GM18507 (cell line): Measurements from ENCODE around the gene GNG4.
A peak's percentile ranks its signal among the peaks of the same experiment; 100 is the strongest.
"Not testable (repeated sequence)": the region's sequence is repeated elsewhere in the genome, so short reads cannot be mapped to it uniquely, and the experiment has no call there.

Experiments used
- DNase-seq: peaks from one replicate; pipeline ENCODE4 v3.0.0; 2011; ENCODE audit warnings: low read depth; ENCODE audit not compliant: insufficient read length; ENCODE audit errors: extremely low spot score
- FAIRE-seq: peaks from 2 replicates; lab custom pipeline; 2011; peaks lifted over from hg19 to GRCh38; lab: Jason Lieb, UNC

GNG4 gene

GRCh38 chr1:235651170-235651806, 1.7 kb upstream of the GNG4 start:
- FAIRE-seq (no peak), DNase-seq (no peak)

- FAIRE-seq, result peak; percentile 9
These were observed 971 bp upstream of the GNG4 start for GRCh38 chr1:235650341-235651169.

GRCh38 chr1:235648954-235649367, 623 bp downstream of the GNG4 start:
- FAIRE-seq (no peak), DNase-seq (no peak)

More at GRCh38 chr1:235650341-235651169, 971 bp upstream of the GNG4 start:
- DNase-seq, result no peak

GRCh38 chr1:235648407-235648907, 1.1 kb downstream of the GNG4 start:
- FAIRE-seq (no peak), DNase-seq (no peak)

- FAIRE-seq, DNase-seq: not testable (repeated sequence)
These were observed 2.0 kb downstream of the GNG4 start for GRCh38 chr1:235647537-235647936.

GRCh38 chr1:235646463-235646862, 3.1 kb downstream of the GNG4 start:
- no peak for FAIRE-seq

GRCh38 chr1:235644693-235645305, 4.8 kb downstream of the GNG4 start:
- no peak for FAIRE-seq

More at GRCh38 chr1:235646463-235646862, 3.1 kb downstream of the GNG4 start:
- no peak for DNase-seq

GRCh38 chr1:235643837-235644692, 5.5 kb downstream of the GNG4 start:
- no peak for FAIRE-seq

More at GRCh38 chr1:235644693-235645305, 4.8 kb downstream of the GNG4 start:
- DNase-seq, result no peak

GRCh38 chr1:235642943-235643371, 6.6 kb downstream of the GNG4 start:
- DNase-seq (no peak), FAIRE-seq (no peak)

More at GRCh38 chr1:235643837-235644692, 5.5 kb downstream of the GNG4 start:
- no peak for DNase-seq

- DNase-seq, result peak; percentile 36
- FAIRE-seq, result peak; percentile 57
These were observed 7.3 kb downstream of the GNG4 start for GRCh38 chr1:235642011-235642942.

- FAIRE-seq (no peak), DNase-seq (no peak)
These were observed 9.0 kb downstream of the GNG4 start for GRCh38 chr1:235640580-235640979.

- FAIRE-seq (no peak), DNase-seq (no peak)
These were observed 10.1 kb downstream of the GNG4 start for GRCh38 chr1:235639226-235640205.

- DNase-seq, FAIRE-seq: not testable (repeated sequence)
These were observed 11.0 kb downstream of the GNG4 start for GRCh38 chr1:235638612-235639011.

GRCh38 chr1:235637756-235638534, 11.6 kb downstream of the GNG4 start:
- no peak for FAIRE-seq
- no peak for DNase-seq

GRCh38 chr1:235635938-235636662, 13.5 kb downstream of the GNG4 start:
- DNase-seq, result no peak
- FAIRE-seq, result no peak
